CD4-positive, alpha-beta T cell treated with Interferon gamma for 1 hour (primary cell): ENCODE results near the gene TIMM17A.
"Not testable (repeated sequence)": the region's sequence is repeated elsewhere in the genome, so short reads cannot be mapped to it uniquely, and the experiment has no call there.

Experiments used
- DNase-seq: peaks from one replicate; pipeline ENCODE4 v3.0.0-alpha.2; 2020

The TIMM17A gene

GRCh38 chr1:202016811-202017748, 61.8 kb downstream of the TIMM17A start:
- DNase-seq = no peak

- DNase-seq = no peak
Measured at GRCh38 chr1:202017749-202018467, 62.6 kb downstream of the TIMM17A start.

- no peak for DNase-seq
Measured at GRCh38 chr1:202018468-202019234, 63.3 kb downstream of the TIMM17A start.

- DNase-seq = not testable (repeated sequence)
Measured at GRCh38 chr1:202019235-202019558, 63.9 kb downstream of the TIMM17A start.
